Stimulated activated CD4-positive, alpha-beta T cell treated with anti-CD3 and anti-CD28 coated beads, Interleukin-2, amount 100 ng/mL, for 24 hours (primary cell): ENCODE data around the gene FBN2.

ENCODE experiments used
- DNase-seq, 2 donors: peaks; one replicate each; pipeline ENCODE4 v3.0.0-alpha.2; 2020

FBN2 gene

GRCh38 chr5:128287740-128288139 lies 250.3 kb downstream of the FBN2 start:
- no peak for DNase-seq

GRCh38 chr5:128284236-128284635 lies 253.8 kb downstream of the FBN2 start:
- no peak for DNase-seq

GRCh38 chr5:128279345-128279744 lies 258.7 kb downstream of the FBN2 start:
- no peak for DNase-seq

GRCh38 chr5:128276537-128277216 lies 261.4 kb downstream of the FBN2 start:
- DNase-seq: no peak

- no peak for DNase-seq
Measured at GRCh38 chr5:128274441-128274840, 263.6 kb downstream of the FBN2 start.

GRCh38 chr5:128273736-128274135 lies 264.3 kb downstream of the FBN2 start:
- no peak for DNase-seq

- no peak for DNase-seq
Measured at GRCh38 chr5:128271859-128272464, 266.1 kb downstream of the FBN2 start.

- DNase-seq: no peak
Measured at GRCh38 chr5:128271071-128271470, 267.0 kb downstream of the FBN2 start.

- DNase-seq: no peak
Measured at GRCh38 chr5:128264564-128265360, 273.3 kb downstream of the FBN2 start.

GRCh38 chr5:128263357-128263756 lies 274.7 kb downstream of the FBN2 start:
- DNase-seq: no peak

- no peak for DNase-seq
Measured at GRCh38 chr5:128262911-128263310, 275.1 kb downstream of the FBN2 start.

GRCh38 chr5:128259607-128260021 lies 278.4 kb downstream of the FBN2 start:
- no peak for DNase-seq

- DNase-seq: no peak
Measured at GRCh38 chr5:128258372-128258771, 279.7 kb downstream of the FBN2 start.

GRCh38 chr5:128257076-128257475 lies 281.0 kb downstream of the FBN2 start:
- no peak for DNase-seq

- DNase-seq: no peak
Measured at GRCh38 chr5:128254789-128255188, 283.3 kb downstream of the FBN2 start.

GRCh38 chr5:128253880-128254279 lies 284.2 kb downstream of the FBN2 start:
- DNase-seq: no peak

- no peak for DNase-seq
Measured at GRCh38 chr5:128253161-128253560, 284.9 kb downstream of the FBN2 start.

GRCh38 chr5:128252756-128253155 lies 285.3 kb downstream of the FBN2 start:
- no peak for DNase-seq

GRCh38 chr5:128252196-128252595 lies 285.8 kb downstream of the FBN2 start:
- no peak for DNase-seq

GRCh38 chr5:128245974-128246373 lies 292.1 kb downstream of the FBN2 start:
- DNase-seq: no peak

GRCh38 chr5:128243958-128244582 lies 294.0 kb downstream of the FBN2 start:
- DNase-seq: no peak

- no peak for DNase-seq
Measured at GRCh38 chr5:128241051-128241695, 296.9 kb downstream of the FBN2 start.

- DNase-seq: no peak
Measured at GRCh38 chr5:128237546-128237945, 300.5 kb downstream of the FBN2 start.
